Tibial nerve (tissue), 3 donors: ENCODE results near the gene DENND4B.

Experiments used
- POLR2A ChIP-seq, 2 donors: fragments of 450-650 bp; IDR thresholded peaks; one replicate each; pipeline ENCODE4 v1.6.1; 2017; ENCODE audit warnings: antibody characterized with exemption in 2 of 2, mild to moderate bottlenecking in 2 of 2, moderate library complexity in 2 of 2
- TF ChIP-seq, protein P1 (sequence below), 5 experiments: fragments of 200-600 bp in 3 of 5; fragments of 450-650 bp in 2 of 5; sonication (generic) in 3 of 5; IDR thresholded peaks; one replicate each; pipeline ENCODE4 v1.5.1; 2016 to 2019; ENCODE audit warnings: antibody characterized with exemption in 5 of 5, mild to moderate bottlenecking in 3 of 5, moderate library complexity in 2 of 5

DNA sequence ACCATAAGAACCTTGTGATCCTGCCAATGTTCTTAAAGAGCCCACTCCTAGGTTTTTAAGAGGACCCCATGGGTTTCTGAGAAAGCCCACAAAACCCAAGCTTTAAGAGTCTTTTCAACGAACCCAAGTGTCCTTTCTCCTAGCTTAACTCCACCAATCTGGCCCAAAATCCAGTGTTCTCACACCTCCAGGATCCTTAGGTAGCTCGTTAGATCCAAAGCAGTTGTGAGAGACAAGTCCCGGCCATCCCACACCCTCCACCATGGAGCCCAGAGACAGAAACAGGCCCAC is 1.7 kb downstream of the DENND4B start:
- no peak for TF ChIP-seq POLR2A (IDR thresholded peaks at IDR 0.05)
- TF ChIP-seq, protein P1, sequence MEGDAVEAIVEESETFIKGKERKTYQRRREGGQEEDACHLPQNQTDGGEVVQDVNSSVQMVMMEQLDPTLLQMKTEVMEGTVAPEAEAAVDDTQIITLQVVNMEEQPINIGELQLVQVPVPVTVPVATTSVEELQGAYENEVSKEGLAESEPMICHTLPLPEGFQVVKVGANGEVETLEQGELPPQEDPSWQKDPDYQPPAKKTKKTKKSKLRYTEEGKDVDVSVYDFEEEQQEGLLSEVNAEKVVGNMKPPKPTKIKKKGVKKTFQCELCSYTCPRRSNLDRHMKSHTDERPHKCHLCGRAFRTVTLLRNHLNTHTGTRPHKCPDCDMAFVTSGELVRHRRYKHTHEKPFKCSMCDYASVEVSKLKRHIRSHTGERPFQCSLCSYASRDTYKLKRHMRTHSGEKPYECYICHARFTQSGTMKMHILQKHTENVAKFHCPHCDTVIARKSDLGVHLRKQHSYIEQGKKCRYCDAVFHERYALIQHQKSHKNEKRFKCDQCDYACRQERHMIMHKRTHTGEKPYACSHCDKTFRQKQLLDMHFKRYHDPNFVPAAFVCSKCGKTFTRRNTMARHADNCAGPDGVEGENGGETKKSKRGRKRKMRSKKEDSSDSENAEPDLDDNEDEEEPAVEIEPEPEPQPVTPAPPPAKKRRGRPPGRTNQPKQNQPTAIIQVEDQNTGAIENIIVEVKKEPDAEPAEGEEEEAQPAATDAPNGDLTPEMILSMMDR (IDR thresholded peaks at IDR 0.05): no peak
